ENCODE measurements around the gene KLK13.

KLK13 gene, protein sequence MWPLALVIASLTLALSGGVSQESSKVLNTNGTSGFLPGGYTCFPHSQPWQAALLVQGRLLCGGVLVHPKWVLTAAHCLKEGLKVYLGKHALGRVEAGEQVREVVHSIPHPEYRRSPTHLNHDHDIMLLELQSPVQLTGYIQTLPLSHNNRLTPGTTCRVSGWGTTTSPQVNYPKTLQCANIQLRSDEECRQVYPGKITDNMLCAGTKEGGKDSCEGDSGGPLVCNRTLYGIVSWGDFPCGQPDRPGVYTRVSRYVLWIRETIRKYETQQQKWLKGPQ

DNA sequence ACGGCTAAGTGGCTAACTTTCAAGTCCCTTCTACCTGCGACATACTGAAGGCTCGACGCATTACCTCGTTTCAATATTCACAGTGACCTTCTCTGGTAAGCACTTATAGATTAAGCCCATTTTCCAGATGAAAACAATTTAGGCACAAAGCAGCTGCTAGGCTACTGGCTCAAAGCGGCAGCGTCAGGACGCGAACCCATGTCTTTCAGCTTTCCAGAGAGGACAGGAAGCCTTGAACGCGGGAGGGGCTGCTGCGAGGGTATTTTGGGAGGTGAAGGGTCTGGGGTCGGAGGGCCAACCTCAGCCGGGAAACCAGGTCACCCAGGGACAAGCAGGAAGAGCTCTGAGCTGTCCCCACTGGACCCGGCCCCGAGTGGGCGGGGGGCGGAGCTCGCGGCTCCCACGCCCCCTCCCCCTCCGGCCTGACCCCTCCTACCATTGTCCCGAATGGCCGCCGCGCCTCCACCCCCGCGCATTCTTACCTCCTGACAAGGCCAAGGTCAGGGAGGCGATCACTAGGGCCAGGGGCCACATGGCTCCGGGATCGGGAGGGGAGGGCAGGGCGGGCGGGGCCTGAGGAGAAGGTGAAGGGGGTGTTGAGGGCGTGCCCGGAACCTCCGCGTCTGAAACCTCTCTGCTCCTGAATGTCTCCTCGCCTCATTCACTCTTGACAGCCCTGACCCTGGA lies at the start of gene KLK13:
Gene KLK13 (minus strand): TSS at position 559 of the 687 bp plus-strand sequence. CDS start 25 bp downstream, at position 534.
- no peak for DNase-seq

GRCh38 chr19:51114087-51114729 lies 49.3 kb upstream of the KLK13 start:
- DNase-seq = no peak

- DNase-seq = no peak
Observed at GRCh38 chr19:51111606-51112005, 46.7 kb upstream of the KLK13 start.

GRCh38 chr19:51110666-51110971 lies 45.7 kb upstream of the KLK13 start:
- no peak for DNase-seq

DNA sequence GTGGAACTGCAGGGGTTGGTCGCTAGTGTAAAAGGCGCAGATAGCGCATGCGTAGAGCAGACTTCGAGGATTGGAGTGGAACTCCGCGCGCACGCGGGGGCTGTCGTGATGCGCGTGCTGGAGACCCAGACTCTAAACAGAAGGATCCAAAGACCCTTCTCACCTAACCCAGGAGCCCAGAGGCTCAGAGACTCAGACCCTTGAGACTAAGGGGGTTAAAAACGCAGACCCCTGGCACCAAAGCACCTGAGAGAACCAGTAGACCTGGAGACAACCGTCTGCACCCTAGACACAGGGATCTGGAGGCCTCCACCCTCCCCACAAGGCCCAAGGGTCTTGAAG lies 43.9 kb upstream of the KLK13 start:
- DNase-seq = no peak

- peak; percentile 91 for DNase-seq
Observed at GRCh38 chr19:51108066-51108804, 43.3 kb upstream of the KLK13 start, which contains the start of gene CTU1. Gene CTU1, minus strand, starts transcription at chr19:51108409. Its CDS starts 3,840 bp downstream, at chr19:51104569.

- DNase-seq = no peak
Observed at GRCh38 chr19:51107406-51108065, 42.6 kb upstream of the KLK13 start.

- no peak for DNase-seq
Observed at GRCh38 chr19:51103926-51104341, 39.0 kb upstream of the KLK13 start.

GRCh38 chr19:51102991-51103390 lies 38.1 kb upstream of the KLK13 start:
- DNase-seq = no peak

DNA sequence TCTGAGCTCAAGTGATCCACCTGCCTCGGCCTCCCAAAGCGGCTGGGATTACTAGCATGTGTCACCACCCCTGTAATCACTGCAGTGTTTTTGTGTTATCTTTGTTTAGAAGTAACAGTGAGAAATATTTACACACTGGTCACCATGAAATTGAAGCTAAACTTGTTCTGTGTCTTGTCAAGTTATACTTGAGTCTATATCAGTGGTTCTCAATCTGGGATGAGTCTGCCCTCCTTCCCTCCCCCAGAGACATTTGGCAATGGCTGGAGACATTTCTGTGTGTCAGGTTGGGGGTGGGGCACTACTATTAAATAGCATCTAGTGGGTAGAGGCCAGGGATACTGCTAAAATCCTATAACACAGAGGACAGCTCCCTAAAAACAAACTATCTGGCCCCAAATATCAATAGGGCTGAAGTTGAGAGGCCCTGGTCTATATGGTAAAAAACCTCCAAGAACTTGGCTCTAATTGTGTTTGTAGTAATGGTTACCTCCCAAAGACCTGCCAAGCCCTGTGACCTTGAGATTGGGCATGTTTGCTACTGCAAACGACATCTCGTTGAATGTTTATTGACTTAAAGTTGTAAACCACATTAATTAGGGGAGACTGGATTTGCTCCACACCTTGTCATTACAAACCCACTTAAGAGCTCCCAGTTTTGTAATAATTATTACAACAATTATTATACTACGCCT lies 36.4 kb upstream of the KLK13 start:
- no peak for DNase-seq

- DNase-seq = no peak
Observed at GRCh38 chr19:51100601-51101000, 35.7 kb upstream of the KLK13 start.

GRCh38 chr19:51099047-51099382 lies 34.1 kb upstream of the KLK13 start:
- no peak for DNase-seq

GRCh38 chr19:51098365-51099046 lies 33.6 kb upstream of the KLK13 start:
- DNase-seq = no peak

DNA sequence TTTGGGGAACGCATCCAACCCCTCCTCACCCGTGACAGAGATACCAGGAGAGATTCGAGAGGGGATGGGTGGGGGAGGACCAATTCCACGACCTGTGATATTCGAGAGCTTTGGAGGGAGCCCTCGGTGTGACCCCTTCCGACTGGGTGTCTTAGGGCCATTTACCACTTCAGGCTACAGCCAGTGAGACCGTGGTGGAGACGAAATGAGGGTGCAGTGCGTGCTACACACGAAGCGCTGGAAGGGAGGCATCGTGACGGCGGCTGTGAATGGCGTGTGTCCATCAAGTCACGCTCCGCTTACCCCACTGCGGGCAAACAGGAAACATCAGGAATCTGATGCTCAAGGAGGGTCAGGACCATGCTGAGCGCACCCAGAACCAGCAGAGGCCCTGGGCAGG lies 32.9 kb upstream of the KLK13 start:
- DNase-seq = no peak

DNA sequence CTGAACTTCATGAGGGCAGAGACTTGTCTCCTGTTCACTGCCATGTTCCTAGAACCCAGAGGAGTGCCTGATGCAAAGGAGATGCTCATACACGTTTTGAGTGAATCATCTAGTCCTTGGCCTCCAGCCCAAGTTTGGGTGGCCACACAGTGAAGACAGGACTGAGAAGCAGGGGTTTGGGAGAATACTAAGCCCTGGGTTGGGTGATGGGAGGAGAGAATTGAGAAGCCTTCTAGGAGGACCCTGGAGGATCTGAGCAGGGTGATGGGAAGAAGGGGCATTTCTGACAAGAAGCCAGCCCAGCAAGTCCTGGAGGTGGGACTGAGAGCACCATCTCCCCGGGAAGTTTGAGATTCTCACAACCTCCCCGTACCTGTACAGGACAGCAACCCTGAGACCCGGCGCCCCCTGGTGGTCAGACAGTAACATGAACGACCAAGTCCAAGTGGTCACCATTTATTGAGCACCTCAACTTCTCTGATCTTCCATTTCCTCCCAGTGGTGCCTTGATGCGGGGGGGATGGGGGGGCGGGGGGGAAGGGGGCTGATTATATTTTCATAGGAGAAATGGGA lies 32.4 kb upstream of the KLK13 start:
- DNase-seq = no peak

- no peak for DNase-seq
Observed at GRCh38 chr19:51096473-51097165, 31.7 kb upstream of the KLK13 start.

DNA sequence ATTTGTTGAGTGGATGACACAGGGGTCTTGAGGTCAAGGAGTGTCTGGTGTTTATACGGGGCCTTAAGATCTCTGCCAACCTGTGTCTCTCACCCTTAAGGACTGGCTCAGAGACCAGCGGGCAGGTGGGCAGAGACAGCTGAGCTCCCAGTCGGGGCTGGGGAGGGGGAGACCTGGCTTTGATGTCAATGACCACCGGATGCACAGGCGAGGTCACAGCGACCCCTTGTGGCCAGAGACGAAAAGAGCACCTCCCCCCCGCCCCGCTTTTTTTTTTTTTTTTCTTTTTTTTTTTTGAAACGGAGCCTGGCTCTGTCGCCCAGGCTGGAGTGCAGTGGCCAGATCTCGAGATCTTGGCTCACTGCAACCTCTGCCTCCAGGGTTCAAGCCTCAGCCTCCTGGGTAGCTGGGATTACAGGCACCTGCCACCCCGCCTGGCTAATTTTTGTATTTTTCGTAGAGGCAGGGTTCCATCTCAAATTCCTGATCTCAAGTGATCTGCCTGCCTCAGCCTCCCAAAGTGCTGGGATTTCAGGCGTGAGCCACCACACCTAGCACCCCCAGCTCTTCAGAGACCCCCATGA lies 29.9 kb upstream of the KLK13 start:
- no peak for DNase-seq

DNA sequence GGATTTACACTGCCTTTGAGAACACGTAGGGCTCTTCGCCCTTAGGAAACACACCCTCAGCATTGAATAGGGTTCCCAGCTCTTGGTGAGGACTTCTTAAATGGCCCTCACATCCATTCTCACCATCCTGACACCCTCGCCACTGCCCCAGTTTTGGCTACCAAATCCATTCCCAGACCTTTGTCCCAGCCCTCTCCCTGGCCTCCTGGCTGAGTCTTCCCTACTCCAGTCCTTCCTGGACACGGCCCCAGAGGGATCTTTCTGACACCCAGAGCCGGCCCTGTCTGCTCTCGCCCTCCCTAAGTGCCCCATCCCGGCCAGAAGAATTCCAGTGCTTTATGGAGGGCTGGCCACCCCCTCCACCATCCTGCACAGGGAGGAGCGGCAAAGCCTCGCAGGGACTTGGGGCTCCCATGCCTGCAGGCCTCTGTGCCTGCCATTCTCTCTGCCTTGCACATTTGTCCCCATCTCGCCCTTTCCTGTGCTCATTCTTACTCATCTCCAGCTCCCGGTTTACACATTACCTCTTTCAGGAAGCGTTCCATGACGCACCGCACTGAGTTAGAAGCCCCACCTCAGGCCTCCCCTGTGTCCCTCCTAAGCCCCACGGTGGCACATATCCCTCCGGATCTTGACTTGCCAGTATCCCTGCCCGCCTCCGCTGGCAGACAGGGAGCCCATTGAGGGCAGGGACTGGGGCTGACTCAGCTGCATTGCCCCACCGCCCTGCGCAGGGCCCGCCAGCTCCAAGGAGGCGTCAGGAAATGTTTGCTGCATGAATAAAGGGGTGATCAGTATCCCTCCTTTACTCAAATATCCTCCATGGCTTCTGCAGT lies 28.8 kb upstream of the KLK13 start:
- DNase-seq = no peak

DNA sequence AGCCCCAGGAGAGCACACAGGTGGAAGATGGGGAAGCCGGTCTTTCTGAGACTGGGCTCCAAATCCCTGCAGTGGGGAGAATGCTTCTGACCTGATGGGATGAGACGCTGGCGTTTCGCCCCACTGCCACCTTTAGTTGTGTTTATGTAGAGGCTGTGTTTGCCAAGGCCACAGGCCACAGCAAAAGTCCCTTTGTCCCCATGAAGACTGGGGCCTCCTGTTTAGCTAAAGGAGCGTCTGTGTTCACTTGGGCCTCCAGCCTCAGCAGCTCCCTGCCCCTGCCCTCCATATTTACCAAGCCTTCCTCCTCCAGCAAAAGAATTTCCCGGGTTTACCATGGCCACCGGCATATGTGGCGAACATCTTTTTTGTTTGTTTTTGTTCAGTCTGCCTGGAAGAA lies 28.2 kb upstream of the KLK13 start:
- DNase-seq = no peak
